ENCODE data around the gene SEMA6B.
"Not testable (repeated sequence)": the region's sequence is repeated elsewhere in the genome, so short reads cannot be mapped to it uniquely, and the experiment has no call there.

Gene SEMA6B

GRCh38 chr19:4600893-4601292 is 41.4 kb upstream of the SEMA6B start:
- no peak overlapping the region for H3K4me3 ChIP-seq (ENCODE audit: low read depth, low read length)
- no peak for TF ChIP-seq CTCF (conservative IDR thresholded peaks at IDR 0.05; ENCODE audit: low read depth, low read length)
- DNase-seq (ENCODE audit: low read depth): no peak

- DNase-seq (ENCODE audit: low read depth): no peak
- no peak overlapping the region for H3K4me3 ChIP-seq (ENCODE audit: low read depth, low read length)
- no peak for TF ChIP-seq CTCF (conservative IDR thresholded peaks at IDR 0.05; ENCODE audit: low read depth, low read length)
These were observed 40.6 kb upstream of the SEMA6B start for GRCh38 chr19:4600082-4600481.

GRCh38 chr19:4598712-4599111 is 39.2 kb upstream of the SEMA6B start:
- TF ChIP-seq CTCF (conservative IDR thresholded peaks at IDR 0.05; ENCODE audit: low read depth, low read length): no peak
- H3K4me3 ChIP-seq (ENCODE audit: low read depth, low read length): no peak overlapping the region

GRCh38 chr19:4597975-4598671 is 38.6 kb upstream of the SEMA6B start:
- DNase-seq (ENCODE audit: low read depth): no peak
- TF ChIP-seq CTCF (conservative IDR thresholded peaks at IDR 0.05; ENCODE audit: low read depth, low read length): no peak
- H3K4me3 ChIP-seq (ENCODE audit: low read depth, low read length): no peak overlapping the region

More at GRCh38 chr19:4598712-4599111, 39.2 kb upstream of the SEMA6B start:
- DNase-seq (ENCODE audit: low read depth): no peak

- no peak for TF ChIP-seq CTCF (conservative IDR thresholded peaks at IDR 0.05; ENCODE audit: low read depth, low read length)
- no peak overlapping the region for H3K4me3 ChIP-seq (ENCODE audit: low read depth, low read length)
- DNase-seq (ENCODE audit: low read depth): no peak
These were observed 37.9 kb upstream of the SEMA6B start for GRCh38 chr19:4597278-4597974.

- TF ChIP-seq CTCF (conservative IDR thresholded peaks at IDR 0.05; ENCODE audit: low read depth, low read length): no peak
- H3K4me3 ChIP-seq (ENCODE audit: low read depth, low read length): no peak overlapping the region
- no peak for DNase-seq (ENCODE audit: low read depth)
These were observed 36.8 kb upstream of the SEMA6B start for GRCh38 chr19:4596033-4596904.

- not testable (repeated sequence) for H3K4me3 ChIP-seq (ENCODE audit: low read depth, low read length); DNase-seq (ENCODE audit: low read depth)
These were observed 35.7 kb upstream of the SEMA6B start for GRCh38 chr19:4595158-4595557.
